Measurements from ENCODE around the gene SPRYD7.

DNA sequence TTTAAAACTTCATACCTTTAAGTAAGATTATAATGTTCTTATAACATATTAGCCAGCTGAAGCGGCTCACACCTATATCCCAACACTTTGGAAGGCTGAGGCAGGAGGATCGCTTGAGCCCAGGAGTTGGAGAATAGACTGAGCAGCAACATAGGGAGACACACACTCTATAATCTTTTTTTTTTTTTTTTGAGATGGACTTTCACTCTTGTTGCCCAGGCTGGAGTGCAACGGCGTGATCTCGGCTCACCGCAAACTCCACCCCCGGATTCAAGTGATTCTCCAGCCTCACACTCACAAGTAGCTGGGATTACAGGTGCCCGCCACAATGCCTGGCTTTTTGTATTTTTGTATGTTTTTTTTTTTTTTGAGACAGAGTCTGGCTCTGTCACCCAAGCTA is 37.3 kb downstream of the SPRYD7 start:
- TF ChIP-seq EZH2phosphoT487 (IDR thresholded peaks at IDR 0.05; ENCODE audit: borderline replicate concordance, low read length) = no peak
- TF ChIP-seq, protein P1, sequence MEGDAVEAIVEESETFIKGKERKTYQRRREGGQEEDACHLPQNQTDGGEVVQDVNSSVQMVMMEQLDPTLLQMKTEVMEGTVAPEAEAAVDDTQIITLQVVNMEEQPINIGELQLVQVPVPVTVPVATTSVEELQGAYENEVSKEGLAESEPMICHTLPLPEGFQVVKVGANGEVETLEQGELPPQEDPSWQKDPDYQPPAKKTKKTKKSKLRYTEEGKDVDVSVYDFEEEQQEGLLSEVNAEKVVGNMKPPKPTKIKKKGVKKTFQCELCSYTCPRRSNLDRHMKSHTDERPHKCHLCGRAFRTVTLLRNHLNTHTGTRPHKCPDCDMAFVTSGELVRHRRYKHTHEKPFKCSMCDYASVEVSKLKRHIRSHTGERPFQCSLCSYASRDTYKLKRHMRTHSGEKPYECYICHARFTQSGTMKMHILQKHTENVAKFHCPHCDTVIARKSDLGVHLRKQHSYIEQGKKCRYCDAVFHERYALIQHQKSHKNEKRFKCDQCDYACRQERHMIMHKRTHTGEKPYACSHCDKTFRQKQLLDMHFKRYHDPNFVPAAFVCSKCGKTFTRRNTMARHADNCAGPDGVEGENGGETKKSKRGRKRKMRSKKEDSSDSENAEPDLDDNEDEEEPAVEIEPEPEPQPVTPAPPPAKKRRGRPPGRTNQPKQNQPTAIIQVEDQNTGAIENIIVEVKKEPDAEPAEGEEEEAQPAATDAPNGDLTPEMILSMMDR (IDR thresholded peaks at IDR 0.05; ENCODE audit: low read depth, low read length, poor library complexity, severe bottlenecking) = no peak
